HG03342 (cell line): ENCODE measurements around the gene SLC35E2B.

Source experiments
- ATAC-seq: cut with Tn5 transposase; IDR thresholded peaks from one replicate; pipeline ENCODE4 v1.9.1; 2021; ENCODE audit warnings: mild to moderate bottlenecking, moderate library complexity; ENCODE audit not compliant: unreplicated experiment

Gene SLC35E2B

GRCh38 chr1:1627261-1627828, 65.2 kb downstream of the SLC35E2B start:
- no peak for ATAC-seq

- ATAC-seq, result no peak
Measured at GRCh38 chr1:1626207-1627141, 66.1 kb downstream of the SLC35E2B start.

GRCh38 chr1:1625824-1626206, 66.8 kb downstream of the SLC35E2B start:
- no peak for ATAC-seq

- no peak for ATAC-seq
Measured at GRCh38 chr1:1625404-1625775, 67.2 kb downstream of the SLC35E2B start.

DNA sequence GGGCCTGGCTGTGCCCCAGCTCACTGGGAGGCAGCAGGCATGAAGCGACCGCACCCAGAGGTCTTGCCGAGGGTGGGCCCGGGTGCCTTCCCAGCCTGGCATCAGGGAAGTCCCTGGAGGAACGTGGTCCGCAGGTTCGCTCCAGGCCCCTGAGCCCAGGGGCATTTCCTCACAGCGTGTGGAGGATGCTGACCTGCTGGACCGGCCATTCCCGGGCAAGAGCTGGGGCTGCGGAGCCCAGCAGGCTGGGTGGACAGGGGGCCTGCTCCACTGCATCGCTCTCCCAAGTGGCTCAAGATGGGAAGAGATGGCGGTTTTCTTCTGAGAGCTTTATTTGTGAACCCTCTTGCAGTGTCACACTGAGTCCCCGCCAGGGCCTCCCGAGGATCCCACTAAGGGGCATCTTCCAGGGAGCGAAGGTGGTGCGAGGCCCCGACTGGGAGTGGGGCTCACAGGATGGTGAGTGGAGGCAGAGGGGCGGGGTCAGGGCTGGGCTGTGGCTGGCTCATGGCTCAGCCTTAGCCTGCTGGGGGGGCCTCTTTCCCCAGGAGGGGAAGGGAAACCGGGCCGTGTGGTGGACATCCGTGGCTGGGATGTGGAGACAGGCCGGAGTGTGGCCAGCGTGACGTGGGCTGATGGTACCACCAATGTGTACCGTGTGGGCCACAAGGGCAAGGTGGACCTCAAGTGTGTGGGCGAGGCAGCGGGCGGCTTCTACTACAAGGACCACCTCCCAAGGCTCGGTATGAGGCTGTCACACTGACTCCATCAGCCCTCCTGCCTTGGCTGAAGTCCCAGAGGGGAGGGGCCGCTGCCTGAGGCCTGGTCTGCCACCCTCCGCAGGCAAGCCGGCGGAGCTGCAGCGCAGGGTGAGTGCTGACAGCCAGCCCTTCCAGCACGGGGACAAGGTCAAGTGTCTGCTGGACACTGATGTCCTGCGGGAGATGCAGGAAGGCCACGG, 67.9 kb downstream of the SLC35E2B start:
- no peak for ATAC-seq

DNA sequence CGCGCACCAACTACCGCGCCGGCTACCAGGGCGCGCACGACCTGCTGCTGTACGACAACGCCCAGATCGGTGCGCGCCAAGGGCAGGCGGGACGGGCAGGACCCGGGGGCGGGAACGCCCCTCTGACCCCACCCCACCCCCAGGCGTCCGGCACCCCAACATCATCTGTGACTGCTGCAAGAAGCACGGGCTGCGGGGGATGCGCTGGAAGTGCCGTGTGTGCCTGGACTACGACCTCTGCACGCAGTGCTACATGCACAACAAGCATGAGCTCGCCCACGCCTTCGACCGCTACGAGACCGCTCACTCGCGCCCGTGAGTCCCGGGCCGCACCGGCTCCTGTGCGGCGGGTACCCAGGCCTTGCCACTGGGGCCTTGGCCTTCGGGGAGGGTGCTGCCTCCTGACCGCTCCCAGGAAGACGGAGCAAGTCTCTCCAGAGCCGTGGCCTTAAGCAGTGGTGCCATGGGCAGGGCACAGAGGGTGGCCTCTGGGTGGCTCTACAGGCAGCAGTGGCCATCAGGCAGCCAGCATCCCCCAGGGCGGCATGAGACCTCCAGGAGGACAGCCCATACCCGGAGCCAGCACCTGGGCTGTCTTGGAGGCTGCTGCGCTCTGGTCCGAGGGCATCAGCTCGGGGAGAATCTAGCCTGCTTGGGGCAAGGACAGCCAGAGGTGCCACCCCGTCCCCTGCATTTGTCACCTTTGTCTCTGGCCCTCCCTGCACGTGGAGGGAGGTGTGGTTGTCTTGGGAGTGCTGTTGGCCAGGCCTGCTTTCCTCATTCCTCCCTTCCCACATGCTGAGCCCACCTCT, 68.8 kb downstream of the SLC35E2B start:
- ATAC-seq, result no peak

- ATAC-seq, result no peak
Measured at GRCh38 chr1:1623181-1623630, 69.4 kb downstream of the SLC35E2B start.

DNA sequence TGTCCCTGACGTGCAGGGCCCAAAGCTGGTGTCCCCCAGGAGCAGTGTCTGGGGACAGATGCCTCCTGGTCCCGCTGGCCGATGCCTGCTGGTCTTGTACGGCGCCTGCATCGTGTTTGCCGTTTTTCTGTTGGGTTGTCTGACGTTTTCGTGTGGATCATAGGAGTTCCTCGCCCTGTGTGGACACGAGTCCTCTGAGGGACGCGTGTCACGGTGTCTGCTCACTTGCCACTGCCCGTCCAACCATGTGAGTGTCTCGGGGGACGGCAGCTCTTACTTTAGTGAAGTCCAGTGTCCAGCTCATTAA, 69.9 kb downstream of the SLC35E2B start:
- no peak for ATAC-seq

DNA sequence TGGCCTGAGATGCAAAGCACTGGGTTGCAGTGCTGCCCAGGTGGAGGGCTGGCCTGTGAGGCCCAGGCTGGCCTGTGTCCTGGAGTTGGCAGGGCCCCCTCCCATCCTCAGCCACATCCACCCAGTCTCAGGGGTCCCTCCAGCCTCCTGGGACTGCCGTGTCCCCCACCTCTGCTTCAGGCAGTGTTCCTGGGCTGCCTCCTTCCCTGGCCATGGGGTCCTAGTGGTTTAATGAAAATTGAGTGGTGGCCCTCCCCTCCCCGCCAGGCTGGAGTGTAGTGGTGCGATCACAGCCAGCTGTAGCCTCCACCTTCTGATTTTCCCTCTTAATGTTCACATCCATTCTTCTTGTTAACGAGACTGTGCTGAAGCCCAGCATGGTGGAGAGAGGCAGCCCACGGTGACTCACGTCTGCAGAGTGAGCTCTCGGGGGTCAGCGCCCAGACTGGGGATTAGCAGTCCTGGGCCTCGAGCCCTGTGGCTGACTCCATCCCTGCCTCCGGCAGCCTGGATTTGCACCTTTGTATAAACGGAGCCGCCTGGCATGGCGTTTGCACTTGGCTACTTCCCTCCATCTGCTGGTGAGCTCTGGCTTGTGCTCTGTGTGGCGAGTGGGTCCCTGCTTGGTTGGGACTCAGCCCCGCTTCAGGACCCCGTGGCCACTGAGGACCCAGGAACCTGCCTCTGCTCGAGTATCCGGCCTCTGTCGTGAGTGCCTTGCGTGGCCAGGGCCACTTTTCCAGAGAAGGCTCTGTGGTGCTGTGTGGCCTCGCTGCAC, 70.4 kb downstream of the SLC35E2B start:
- no peak for ATAC-seq

GRCh38 chr1:1621173-1622009, 71.2 kb downstream of the SLC35E2B start:
- no peak for ATAC-seq

- no peak for ATAC-seq
Measured at GRCh38 chr1:1620433-1621139, 72.0 kb downstream of the SLC35E2B start.

- ATAC-seq, result no peak
Measured at GRCh38 chr1:1619917-1620361, 72.7 kb downstream of the SLC35E2B start.

GRCh38 chr1:1618396-1619068, 74.1 kb downstream of the SLC35E2B start:
- ATAC-seq, result no peak

- no peak for ATAC-seq
Measured at GRCh38 chr1:1617925-1618324, 74.7 kb downstream of the SLC35E2B start.

GRCh38 chr1:1617516-1617915, 75.1 kb downstream of the SLC35E2B start:
- ATAC-seq, result no peak

DNA sequence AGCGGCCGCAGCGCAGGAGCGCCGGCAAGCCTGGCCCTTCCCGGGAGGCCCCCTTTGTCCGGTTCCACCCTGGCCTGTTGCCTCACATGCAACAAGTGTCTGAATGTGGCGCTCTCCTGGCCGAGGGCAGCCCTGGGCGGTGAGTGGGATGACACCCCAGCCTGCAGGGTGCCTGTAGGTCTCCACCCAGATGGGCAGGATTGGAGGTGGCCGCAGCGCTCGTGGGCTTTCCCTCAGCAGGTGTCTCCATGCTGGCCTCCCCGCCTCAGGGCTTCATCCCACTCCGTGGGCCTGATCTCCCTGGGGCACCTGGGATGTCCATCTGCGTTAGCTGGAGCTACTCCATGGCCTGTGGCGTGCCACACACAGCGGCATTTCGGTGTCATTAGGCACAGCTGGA, 75.8 kb downstream of the SLC35E2B start:
- ATAC-seq, result no peak

GRCh38 chr1:1616045-1616790, 76.4 kb downstream of the SLC35E2B start:
- ATAC-seq, result peak; percentile 21
